Keratinocyte (primary cell): ENCODE results near the gene PRKN.

Source experiments
- CTCF ChIP-seq, 3 experiments: IDR thresholded peaks in 1 of 3; conservative IDR thresholded peaks in 1 of 3; optimal IDR thresholded peaks in 1 of 3; 2 replicates in 2 of 3; 3 replicates in 1 of 3; pipeline versions ENCODE3 to v1.5.1; 2011; ENCODE audit warnings: low read length in 3 of 3, mild to moderate bottlenecking in 3 of 3, moderate library complexity in 2 of 3, control low read depth in 1 of 3, inconsistent platforms in 1 of 3; ENCODE audit not compliant: insufficient read depth in 2 of 3; ENCODE audit errors: extremely low read depth in 1 of 3
- EZH2 ChIP-seq: IDR thresholded peaks from one replicate; pipeline ENCODE4 v1.6.1; 2012; ENCODE audit warnings: inconsistent platforms, mild to moderate bottlenecking, low read length, moderate library complexity

- TF ChIP-seq CTCF (optimal IDR thresholded peaks at IDR 0.05 in 1 of 3, IDR thresholded peaks at IDR 0.05 in 1 of 3, conservative IDR thresholded peaks at IDR 0.05 in 1 of 3; ENCODE audit: extremely low read depth in 1 of 3, insufficient read depth in 2 of 3, low read length in 3 of 3) (no peak), EZH2 (no peak)
Measured at GRCh38 chr6:162722226-162722625, 5.3 kb downstream of the PRKN start.
